OCI-LY7 (cell line): Measurements from ENCODE around the gene ADGRF4. TPM values are rescaled to one million over a fixed set of nuclear protein-coding genes. Genes with fewer than 3 reads are reported as not detected.

Experiments
- BruUV-seq: library from RNA; stranded (reverse); fragments of 400-500 nt; replicated peaks from 2 replicates; lab custom pipeline; 2021; lab: Mats Ljungman, UMichigan
- CTCF ChIA-PET: fragments of 300-600 bp; sonication (Branson Sonifier 250); formaldehyde crosslinking; loops from one replicate; lab custom pipeline; 2022; ENCODE audit warnings: antibody characterized with exemption; ENCODE audit not compliant: unreplicated experiment; lab: Charles Lee
- POLR2A ChIA-PET: fragments of 300-600 bp; sonication (Branson Sonifier 250); formaldehyde crosslinking; loops from one replicate; lab custom pipeline; 2022; ENCODE audit warnings: antibody characterized with exemption; lab: Charles Lee
- DNase-seq: peaks from one replicate; pipeline ENCODE4 v3.0.0-alpha.2; 2015; ENCODE audit warnings: low spot score
- H2AFZ ChIP-seq: fragments of 200-600 bp; sonication (generic), shearing (Covaris generic); 2 replicates; pipeline ENCODE4 v1.6.1; 2014; ENCODE audit warnings: mild to moderate bottlenecking, antibody characterized with exemption, low read length, moderate library complexity
- H3K27ac ChIP-seq: fragments of 200-600 bp; sonication (generic); 2 replicates; pipeline ENCODE4 v1.5.1; 2014; ENCODE audit warnings: mixed run types, low read depth, mild to moderate bottlenecking, moderate library complexity, low read length, inconsistent platforms; ENCODE audit not compliant: poor library complexity, severe bottlenecking
- H3K36me3 ChIP-seq: fragments of 200-600 bp; sonication (generic); 2 replicates; pipeline ENCODE4 v1.6.1; 2014; ENCODE audit warnings: mild to moderate bottlenecking, antibody characterized with exemption, low read length, moderate library complexity, mixed read lengths; ENCODE audit not compliant: insufficient read depth
- H3K4me1 ChIP-seq: fragments of 200-600 bp; sonication (generic); 2 replicates; pipeline ENCODE4 v1.5.1; 2014; ENCODE audit warnings: mild to moderate bottlenecking, low read length; ENCODE audit not compliant: insufficient read depth, poor library complexity, severe bottlenecking
- H3K4me2 ChIP-seq: fragments of 200-600 bp; sonication (generic); 2 replicates; pipeline ENCODE4 v1.6.1; 2014; ENCODE audit warnings: mild to moderate bottlenecking, low read length
- H3K4me3 ChIP-seq: fragments of 200-600 bp; sonication (generic); 2 replicates; pipeline ENCODE4 v1.5.1; 2014; ENCODE audit warnings: mild to moderate bottlenecking, low read depth, low read length; ENCODE audit not compliant: poor library complexity, severe bottlenecking
- H3K79me2 ChIP-seq: fragments of 200-600 bp; sonication (generic); 2 replicates; pipeline ENCODE4 v1.6.1; 2016; ENCODE audit warnings: low read depth, mild to moderate bottlenecking, low read length, moderate library complexity, mixed read lengths; ENCODE audit not compliant: insufficient read depth
- H3K9me2 ChIP-seq: fragments of 200-600 bp; sonication (generic); 2 replicates; pipeline ENCODE4 v1.6.1; 2016; ENCODE audit warnings: mild to moderate bottlenecking, low read length, mixed read lengths; ENCODE audit not compliant: insufficient read depth
- H3K9me3 ChIP-seq: fragments of 200-600 bp; sonication (generic); 2 replicates; pipeline ENCODE4 v1.6.1; 2014; ENCODE audit warnings: mild to moderate bottlenecking, mixed run types, low read length, mixed read lengths
- H4K20me1 ChIP-seq: fragments of 200-600 bp; sonication (generic); 2 replicates; pipeline ENCODE4 v1.6.1; 2014; ENCODE audit warnings: mild to moderate bottlenecking, antibody characterized with exemption, low read length, moderate library complexity, mixed read lengths; ENCODE audit not compliant: insufficient read depth
- CTCF ChIP-seq: fragments of 200-600 bp; sonication (generic); conservative IDR thresholded peaks from 2 replicates; pipeline ENCODE4 v1.5.1; 2014; ENCODE audit warnings: mild to moderate bottlenecking, antibody characterized with exemption, low read length, moderate library complexity, mixed read lengths
- EZH2phosphoT487 ChIP-seq: fragments of 200-600 bp; sonication (generic); IDR thresholded peaks from 2 replicates; pipeline ENCODE4 v1.6.1; 2018; ENCODE audit warnings: low read depth, borderline replicate concordance, mild to moderate bottlenecking, mixed run types, antibody characterized with exemption, low read length, moderate library complexity, mixed read lengths
- intact Hi-C: fragments of 100-400 bp; cut with micrococcal nuclease; formaldehyde crosslinking; loops from one replicate; pipeline ENCODE4 v1.10.0; 2022; ENCODE audit not compliant: unreplicated experiment
- total RNA-seq, 2 experiments: library from RNA; depleted of rRNA in 1 of 2; stranded (reverse); fragments of >200 nt in 1 of 2; shearing (Covaris generic) in 1 of 2; gene quantifications; 2 replicates each; pipeline ENCODE4 v1.2.3, GENCODE V29; 2014 to 2022

Gene ADGRF4
- total RNA-seq, 2 experiments from 2014 or later: not detected

GRCh38 chr6:47762502-47762901, 64.1 kb downstream of the ADGRF4 start:
- Histone ChIP-seq H3K4me1 (no peaks in the 10 kb centered on the region), H3K79me2 (no peaks in the 10 kb centered on the region), H3K4me2 (no peak overlapping the region), H3K27ac (no peak overlapping the region), H4K20me1 (no peaks in the 10 kb centered on the region), H3K9me2 (no peaks in the 10 kb centered on the region), H3K9me3 (no peaks in the 10 kb centered on the region), H3K4me3 (no peak overlapping the region), H3K36me3 (no peaks in the 10 kb centered on the region), H2AFZ (no peak overlapping the region)
- TF ChIP-seq CTCF (no peak), EZH2phosphoT487 (no peak)
- CTCF ChIA-PET: no interaction called here
- intact Hi-C loops: no loop called here
- no TSS peak for BruUV-seq
- POLR2A ChIA-PET: no interaction called here
- no peak for DNase-seq

GRCh38 chr6:47766445-47766844, 68.1 kb downstream of the ADGRF4 start:
- H3K4me1 ChIP-seq: no peaks in the 10 kb centered on the region
- H3K36me3 ChIP-seq: no peaks in the 10 kb centered on the region
- H3K4me3 ChIP-seq: no peak overlapping the region
- no peaks in the 10 kb centered on the region for H3K9me3 ChIP-seq
- H3K79me2 ChIP-seq: no peaks in the 10 kb centered on the region
- no peak overlapping the region for H3K4me2 ChIP-seq
- intact Hi-C loops: no loop called here
- TF ChIP-seq EZH2phosphoT487 (no peak), CTCF (no peak)
- H2AFZ ChIP-seq: no peak overlapping the region
- ChIA-PET POLR2A (interaction anchor here (1.2 kb wide), 1 partner anchor 9 kb away, joined by 3 read pairs; no protein-coding TSS in a partner anchor), CTCF (no interaction called here)
- BruUV-seq: no TSS peak
- no peak for DNase-seq
- no peaks in the 10 kb centered on the region for H4K20me1 ChIP-seq
- H3K27ac ChIP-seq: no peak overlapping the region
- no peaks in the 10 kb centered on the region for H3K9me2 ChIP-seq

DNA sequence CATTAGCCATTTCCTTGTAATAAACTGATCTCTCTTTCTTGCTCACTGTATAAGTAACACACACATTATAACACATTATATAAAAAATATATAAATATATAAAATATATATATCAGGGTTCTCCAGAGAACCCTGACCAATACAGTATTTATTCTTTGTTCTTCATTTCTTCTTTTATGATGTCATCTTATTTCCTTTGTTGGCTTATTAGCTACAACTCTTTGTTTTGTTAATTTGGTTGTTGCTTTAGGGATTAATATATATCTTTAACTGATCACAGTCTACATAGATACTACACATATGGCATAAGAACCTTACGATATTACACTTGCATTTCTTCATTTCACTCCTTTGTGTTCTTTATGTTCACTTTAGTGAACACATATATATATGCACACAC, 68.7 kb downstream of the ADGRF4 start:
- Histone ChIP-seq H3K9me3 (no peaks in the 10 kb centered on the region), H3K27ac (no peak overlapping the region), H3K4me2 (no peak overlapping the region), H3K9me2 (no peaks in the 10 kb centered on the region), H3K4me3 (no peak overlapping the region), H3K79me2 (no peaks in the 10 kb centered on the region), H4K20me1 (no peaks in the 10 kb centered on the region), H3K36me3 (no peaks in the 10 kb centered on the region), H2AFZ (no peak overlapping the region), H3K4me1 (no peaks in the 10 kb centered on the region)
- TF ChIP-seq CTCF (no peak), EZH2phosphoT487 (no peak)
- no peak for DNase-seq
- ChIA-PET POLR2A (no interaction called here), CTCF (no interaction called here)
- intact Hi-C loops: no loop called here
- no TSS peak for BruUV-seq
